GM12872 (cell line): ENCODE results near the gene NEU1.

ENCODE experiments used
- TF ChIP-seq, protein P1 (sequence below): IDR thresholded peaks from 3 replicates; pipeline ENCODE4 v1.5.1; 2011; ENCODE audit warnings: low read depth, mild to moderate bottlenecking, low read length, moderate library complexity; ENCODE audit not compliant: insufficient read depth

The NEU1 gene

DNA sequence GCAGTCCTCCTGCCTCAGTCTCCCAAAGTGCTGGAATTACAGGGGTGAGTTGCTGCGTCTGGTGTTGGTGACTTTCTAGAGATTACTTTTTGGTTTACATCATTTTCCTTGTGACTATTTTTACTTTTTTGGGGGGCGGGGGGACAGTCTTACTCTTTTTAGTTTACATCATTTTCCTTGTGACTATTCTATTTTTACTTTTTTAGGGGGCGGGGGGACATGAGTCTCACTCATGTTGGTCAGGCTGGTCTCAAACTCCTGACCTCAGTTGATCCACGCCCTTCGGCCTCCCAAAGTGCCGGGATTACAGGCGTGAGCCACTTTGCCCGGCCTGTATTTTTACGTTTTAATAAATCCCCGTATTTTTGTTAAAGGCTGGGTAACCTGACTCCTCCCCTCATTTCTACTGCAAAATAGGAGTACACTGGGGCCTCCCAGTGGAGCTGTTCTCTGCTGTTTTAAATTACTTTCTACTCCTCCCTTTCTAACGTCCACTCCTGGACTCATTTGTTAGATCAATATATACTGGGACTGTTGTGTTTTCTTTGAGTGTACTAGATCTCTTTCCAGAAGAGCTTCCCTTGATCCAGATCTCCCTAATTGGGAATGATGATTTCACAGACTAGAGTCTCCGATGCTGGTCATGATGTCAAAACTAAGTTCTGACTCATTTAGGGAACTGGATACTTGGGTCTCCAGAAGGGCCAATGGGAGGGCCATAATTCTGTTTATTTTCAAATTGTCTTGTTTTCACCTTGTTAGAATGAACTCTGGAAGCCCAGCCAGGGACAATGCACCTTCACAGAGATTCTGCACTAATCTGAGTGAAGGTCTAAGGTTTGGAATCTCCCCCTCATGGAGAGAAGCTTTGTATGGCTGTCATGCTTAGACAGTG, 25.9 kb downstream of the NEU1 start:
- TF ChIP-seq, protein P1, sequence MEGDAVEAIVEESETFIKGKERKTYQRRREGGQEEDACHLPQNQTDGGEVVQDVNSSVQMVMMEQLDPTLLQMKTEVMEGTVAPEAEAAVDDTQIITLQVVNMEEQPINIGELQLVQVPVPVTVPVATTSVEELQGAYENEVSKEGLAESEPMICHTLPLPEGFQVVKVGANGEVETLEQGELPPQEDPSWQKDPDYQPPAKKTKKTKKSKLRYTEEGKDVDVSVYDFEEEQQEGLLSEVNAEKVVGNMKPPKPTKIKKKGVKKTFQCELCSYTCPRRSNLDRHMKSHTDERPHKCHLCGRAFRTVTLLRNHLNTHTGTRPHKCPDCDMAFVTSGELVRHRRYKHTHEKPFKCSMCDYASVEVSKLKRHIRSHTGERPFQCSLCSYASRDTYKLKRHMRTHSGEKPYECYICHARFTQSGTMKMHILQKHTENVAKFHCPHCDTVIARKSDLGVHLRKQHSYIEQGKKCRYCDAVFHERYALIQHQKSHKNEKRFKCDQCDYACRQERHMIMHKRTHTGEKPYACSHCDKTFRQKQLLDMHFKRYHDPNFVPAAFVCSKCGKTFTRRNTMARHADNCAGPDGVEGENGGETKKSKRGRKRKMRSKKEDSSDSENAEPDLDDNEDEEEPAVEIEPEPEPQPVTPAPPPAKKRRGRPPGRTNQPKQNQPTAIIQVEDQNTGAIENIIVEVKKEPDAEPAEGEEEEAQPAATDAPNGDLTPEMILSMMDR = peak; percentile 9; the same call in 1 of the 3 replicates

- TF ChIP-seq, protein P1 = no peak
These were observed 26.6 kb downstream of the NEU1 start for GRCh38 chr6:31836047-31836473.

- TF ChIP-seq, protein P1 = no peak
These were observed 28.0 kb downstream of the NEU1 start for GRCh38 chr6:31834367-31835250.

- TF ChIP-seq, protein P1 = no peak
These were observed 31.0 kb downstream of the NEU1 start for GRCh38 chr6:31831350-31832215.

- TF ChIP-seq, protein P1 = no peak
These were observed 31.7 kb downstream of the NEU1 start for GRCh38 chr6:31830886-31831335.

- TF ChIP-seq, protein P1 = 0 out of 3 replicates have a peak, but pooled peaks have one; percentile 19
These were observed 32.9 kb downstream of the NEU1 start for GRCh38 chr6:31829633-31830283.
